C4-2B (cell line): ENCODE data around the gene NCAPD2.
A peak's percentile ranks its signal among the peaks of the same experiment; 100 is the strongest.
"Not testable (repeated sequence)": the region's sequence is repeated elsewhere in the genome, so short reads cannot be mapped to it uniquely, and the experiment has no call there.

Source experiments
- H3K27ac ChIP-seq: fragments of 450-650 bp; 2 replicates; pipeline ENCODE4 v1.5.1; 2017
- ZFX ChIP-seq: fragments of 450-650 bp; IDR thresholded peaks from 2 replicates; pipeline ENCODE4 v1.6.1; 2017
- TF ChIP-seq, protein P1 (sequence below): fragments of 450-650 bp; conservative IDR thresholded peaks from 2 replicates; pipeline ENCODE4 v1.5.1; 2017; ENCODE audit warnings: mild to moderate bottlenecking

NCAPD2 gene

GRCh38 chr12:6468283-6468575, 25.7 kb upstream of the NCAPD2 start:
- TF ChIP-seq, protein P1, sequence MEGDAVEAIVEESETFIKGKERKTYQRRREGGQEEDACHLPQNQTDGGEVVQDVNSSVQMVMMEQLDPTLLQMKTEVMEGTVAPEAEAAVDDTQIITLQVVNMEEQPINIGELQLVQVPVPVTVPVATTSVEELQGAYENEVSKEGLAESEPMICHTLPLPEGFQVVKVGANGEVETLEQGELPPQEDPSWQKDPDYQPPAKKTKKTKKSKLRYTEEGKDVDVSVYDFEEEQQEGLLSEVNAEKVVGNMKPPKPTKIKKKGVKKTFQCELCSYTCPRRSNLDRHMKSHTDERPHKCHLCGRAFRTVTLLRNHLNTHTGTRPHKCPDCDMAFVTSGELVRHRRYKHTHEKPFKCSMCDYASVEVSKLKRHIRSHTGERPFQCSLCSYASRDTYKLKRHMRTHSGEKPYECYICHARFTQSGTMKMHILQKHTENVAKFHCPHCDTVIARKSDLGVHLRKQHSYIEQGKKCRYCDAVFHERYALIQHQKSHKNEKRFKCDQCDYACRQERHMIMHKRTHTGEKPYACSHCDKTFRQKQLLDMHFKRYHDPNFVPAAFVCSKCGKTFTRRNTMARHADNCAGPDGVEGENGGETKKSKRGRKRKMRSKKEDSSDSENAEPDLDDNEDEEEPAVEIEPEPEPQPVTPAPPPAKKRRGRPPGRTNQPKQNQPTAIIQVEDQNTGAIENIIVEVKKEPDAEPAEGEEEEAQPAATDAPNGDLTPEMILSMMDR, result no peak
- TF ChIP-seq ZFX, result no peak
- no peak overlapping the region for H3K27ac ChIP-seq

- TF ChIP-seq, protein P1, result no peak
- TF ChIP-seq ZFX, result no peak
- no peak overlapping the region for H3K27ac ChIP-seq
Observed at GRCh38 chr12:6469092-6469491, 24.8 kb upstream of the NCAPD2 start.

GRCh38 chr12:6469609-6470374, 24.1 kb upstream of the NCAPD2 start:
- H3K27ac ChIP-seq, result peak overlapping the region; percentile 72
- TF ChIP-seq, protein P1, result no peak
- TF ChIP-seq ZFX, result no peak

DNA sequence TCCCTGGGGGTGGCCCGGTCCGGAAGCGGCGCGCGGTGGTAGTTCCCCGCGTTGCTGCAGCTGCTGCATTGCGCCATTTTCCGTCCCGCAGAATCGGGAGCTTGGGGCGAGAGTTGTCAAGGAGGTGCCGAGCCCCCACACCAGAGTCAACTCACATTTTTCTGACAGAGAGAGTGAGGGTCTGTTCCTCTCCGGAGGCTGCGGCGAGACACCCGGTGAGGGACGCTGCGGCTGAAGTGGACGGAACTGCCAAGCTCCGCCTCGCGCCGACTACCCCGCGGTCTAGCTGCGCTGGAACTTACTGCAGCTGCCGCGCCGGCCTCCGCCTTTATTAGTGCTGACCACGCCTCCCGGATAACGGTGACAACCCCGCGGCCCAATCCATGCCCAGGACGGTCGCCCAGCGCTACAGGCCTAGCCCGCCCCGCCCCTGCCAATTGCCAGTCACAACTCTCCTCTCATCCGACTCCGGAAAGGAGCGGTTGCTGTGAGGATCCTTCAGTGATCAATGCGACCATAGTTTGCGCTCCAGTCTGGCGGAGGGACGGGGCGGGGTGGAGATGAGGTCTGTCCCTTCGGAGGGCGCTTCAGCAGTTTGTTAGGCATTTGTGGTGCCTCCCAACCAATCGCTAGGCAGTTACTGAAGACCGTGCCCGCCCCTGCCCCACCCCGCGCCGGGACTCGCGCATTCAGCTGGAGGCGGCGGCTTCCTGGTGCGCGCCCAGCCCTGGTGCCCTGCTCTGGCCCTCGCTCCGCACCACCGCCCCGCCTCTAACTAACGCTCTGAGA, 23.3 kb upstream of the NCAPD2 start, which contains the start of gene VAMP1:
Gene VAMP1, minus strand, starts transcription at position 303 of the 789 bp plus-strand sequence. Its CDS starts 146 bp downstream, at position 157.
- TF ChIP-seq ZFX, result no peak
- TF ChIP-seq, protein P1, result no peak
- peak within 1 kb of the TSS; percentile 72 for H3K27ac ChIP-seq

DNA sequence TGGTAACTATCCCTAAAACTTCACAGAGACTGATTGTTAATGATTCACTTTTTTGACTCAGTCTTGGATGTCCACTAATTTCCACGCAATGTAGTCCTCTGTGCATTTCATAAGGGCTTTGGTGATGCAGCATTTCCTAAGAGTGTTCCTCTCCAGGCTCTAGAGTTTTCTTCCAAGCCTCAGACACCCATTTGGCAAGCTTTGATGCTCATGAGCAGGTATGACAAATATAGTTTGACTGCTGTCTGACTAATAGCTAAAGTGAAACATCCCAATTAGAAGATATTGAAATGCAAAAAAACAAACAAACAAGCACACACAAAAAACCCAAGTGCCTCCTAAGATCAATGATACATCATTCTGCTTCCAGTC, 21.9 kb upstream of the NCAPD2 start:
- H3K27ac ChIP-seq, result no peak overlapping the region

DNA sequence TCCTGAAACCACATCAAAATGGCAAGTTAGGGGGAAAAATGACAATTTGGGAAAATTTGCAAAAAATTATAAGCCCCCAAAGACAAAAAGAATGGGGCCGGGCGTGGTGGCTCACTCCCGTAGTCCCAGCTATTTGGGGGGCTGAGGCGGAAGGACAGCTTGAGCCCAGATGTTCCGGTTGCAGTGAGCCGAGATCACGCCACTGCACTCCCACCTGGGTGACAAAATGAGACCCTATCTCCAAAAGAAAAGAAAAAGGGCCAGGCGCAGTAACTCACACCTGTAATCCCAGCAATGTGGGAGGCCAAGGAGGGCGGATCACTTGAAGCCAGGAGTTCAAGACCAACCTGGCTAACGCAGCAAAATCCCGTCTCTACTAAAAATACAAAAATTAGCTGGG, 21.4 kb upstream of the NCAPD2 start:
- H3K27ac ChIP-seq, result no peak overlapping the region

More for the DNA sequence above, 21.9 kb upstream of the NCAPD2 start:
- no peak for TF ChIP-seq ZFX
- TF ChIP-seq, protein P1, result no peak

DNA sequence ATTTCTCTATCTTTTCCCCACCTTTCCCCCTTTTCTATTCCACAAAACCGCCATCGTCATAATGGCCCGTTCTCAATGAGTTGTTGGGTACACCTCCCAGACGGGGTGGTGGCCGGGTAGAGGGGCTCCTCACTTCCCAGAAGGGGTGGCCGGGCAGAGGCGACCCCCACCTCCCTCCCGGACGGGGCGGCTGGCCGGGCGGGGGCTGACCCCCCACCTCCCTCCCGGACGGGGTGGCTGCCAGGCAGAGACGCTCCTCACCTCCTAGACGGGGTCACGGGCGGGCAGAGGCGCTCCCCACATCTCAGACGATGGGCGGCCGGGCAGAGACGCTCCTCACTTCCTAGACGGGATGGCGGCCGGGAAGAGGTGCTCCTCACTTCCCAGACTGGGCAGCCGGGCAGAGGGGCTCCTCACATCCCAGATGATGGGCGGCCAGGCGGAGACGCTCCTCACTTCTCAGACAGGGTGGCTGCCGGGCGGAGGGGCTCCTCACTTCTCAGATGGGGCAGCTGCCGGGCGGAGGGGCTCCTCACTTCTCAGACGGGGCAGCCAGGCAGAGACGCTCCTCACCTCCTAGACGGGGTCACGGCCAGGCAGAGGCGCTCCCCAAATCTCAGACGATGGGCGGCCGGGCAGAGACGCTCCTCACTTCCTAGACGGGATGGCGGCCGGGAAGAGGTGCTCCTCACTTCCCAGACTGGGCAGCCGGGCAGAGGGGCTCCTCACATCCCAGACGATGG, 18.5 kb upstream of the NCAPD2 start:
- not testable (repeated sequence) for H3K27ac ChIP-seq

More for the DNA sequence above, 21.4 kb upstream of the NCAPD2 start:
- TF ChIP-seq, protein P1, result no peak
- no peak for TF ChIP-seq ZFX
